GM18519 (cell line): ENCODE data around the gene RAI1.

ENCODE experiments used
- ATAC-seq: cut with Tn5 transposase; IDR thresholded peaks from one replicate; pipeline ENCODE4 v1.9.1; 2021; ENCODE audit warnings: mild to moderate bottlenecking, moderate library complexity; ENCODE audit not compliant: unreplicated experiment, low FRiP score

Gene RAI1

DNA sequence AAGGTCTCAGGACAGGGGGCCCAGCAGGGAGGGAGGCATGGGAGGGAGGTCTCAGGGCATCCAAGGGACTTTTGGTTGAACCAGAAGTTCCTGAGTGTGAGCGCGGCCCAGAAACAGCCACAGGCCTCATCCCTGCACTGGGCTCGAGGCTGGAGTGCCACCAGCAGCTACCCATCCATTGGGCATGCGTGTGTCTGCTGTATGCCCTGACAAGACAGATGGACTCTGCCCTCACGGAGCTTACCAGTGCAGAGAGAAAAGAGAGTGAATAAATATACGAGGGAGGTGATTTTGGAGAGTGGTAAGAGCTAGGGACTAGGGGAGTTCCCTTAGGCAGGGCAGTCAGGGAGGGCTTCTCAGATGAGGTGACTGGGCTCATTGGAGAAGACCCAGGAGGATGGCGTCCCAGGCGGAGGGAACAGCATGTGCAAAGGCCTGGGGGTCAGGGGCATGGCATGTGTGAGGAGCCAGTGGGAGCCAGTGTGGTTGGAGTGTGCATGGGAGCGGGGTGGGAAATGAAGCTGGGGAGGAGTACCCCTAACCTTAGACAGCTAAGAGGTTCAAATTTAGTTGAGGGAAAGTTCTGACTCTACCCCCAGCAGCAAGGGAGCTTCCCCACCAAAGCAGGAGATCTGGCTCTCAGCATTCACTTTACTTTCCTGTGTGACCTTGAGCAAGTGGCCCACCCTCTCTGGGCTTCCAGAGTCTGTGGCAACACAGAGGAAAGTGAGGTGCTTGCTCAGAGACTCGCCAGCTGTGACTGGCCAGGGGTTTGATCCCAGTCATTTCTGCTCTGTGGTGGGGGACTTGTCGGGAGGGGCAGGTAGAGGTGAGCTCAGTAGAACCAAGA lies 80.9 kb downstream of the RAI1 start:
- no peak for ATAC-seq

DNA sequence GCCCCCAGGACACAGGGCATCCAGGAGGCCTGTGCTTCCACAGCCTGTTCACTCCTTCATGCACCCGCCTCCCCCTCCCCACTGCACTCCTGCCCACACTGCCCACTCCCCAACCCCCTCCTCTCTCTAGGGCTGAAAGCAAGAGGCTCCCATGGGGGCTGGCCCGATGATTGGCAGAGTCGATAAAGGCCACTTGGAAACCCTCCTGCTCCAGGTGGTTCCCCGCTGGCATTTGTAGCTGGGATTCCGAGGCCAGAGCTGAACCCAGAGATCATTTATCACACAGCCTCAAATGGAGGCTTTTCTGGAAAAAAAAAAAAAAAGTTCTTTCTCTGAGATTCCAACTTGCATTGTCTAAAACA lies 81.5 kb downstream of the RAI1 start:
- no peak for ATAC-seq

DNA sequence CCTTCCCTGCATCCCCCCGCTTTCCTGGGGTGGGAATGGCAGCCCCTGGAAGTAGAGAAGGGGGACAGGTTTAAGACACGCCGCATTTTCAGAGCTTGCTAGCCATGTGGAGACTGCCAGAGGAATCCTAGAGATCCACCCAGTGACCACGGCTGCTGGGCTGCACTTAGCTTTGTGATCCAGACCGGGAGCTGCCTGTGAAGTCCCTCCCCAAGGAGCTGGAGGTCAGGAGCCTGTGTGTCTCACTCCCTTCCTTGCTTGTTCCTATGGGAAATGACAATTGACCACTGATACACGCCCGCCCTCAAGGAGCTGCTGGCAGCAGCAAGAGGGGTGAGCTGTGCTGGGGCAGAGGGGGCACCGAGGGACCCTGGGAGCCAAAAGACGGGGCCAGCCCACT lies 81.9 kb downstream of the RAI1 start:
- no peak for ATAC-seq

DNA sequence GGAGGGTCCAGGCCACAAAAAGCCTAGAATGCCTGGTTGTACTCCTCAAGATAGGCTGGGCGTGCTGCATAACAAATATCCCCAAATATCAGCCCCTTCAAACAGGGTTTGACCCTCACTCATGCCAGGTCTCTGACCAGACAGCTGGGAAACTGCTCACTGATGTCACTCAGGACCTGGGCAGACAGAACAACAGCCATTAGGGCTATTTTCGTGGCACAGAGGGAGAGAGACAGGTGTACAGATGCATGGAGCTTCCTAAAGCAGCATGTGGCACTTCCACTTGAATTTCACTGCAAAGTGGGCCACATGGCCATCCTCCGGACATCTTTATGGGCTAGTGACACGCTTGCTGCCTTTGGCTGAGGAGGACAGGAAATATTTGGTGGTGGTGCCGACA lies 82.5 kb downstream of the RAI1 start:
- ATAC-seq, result no peak

DNA sequence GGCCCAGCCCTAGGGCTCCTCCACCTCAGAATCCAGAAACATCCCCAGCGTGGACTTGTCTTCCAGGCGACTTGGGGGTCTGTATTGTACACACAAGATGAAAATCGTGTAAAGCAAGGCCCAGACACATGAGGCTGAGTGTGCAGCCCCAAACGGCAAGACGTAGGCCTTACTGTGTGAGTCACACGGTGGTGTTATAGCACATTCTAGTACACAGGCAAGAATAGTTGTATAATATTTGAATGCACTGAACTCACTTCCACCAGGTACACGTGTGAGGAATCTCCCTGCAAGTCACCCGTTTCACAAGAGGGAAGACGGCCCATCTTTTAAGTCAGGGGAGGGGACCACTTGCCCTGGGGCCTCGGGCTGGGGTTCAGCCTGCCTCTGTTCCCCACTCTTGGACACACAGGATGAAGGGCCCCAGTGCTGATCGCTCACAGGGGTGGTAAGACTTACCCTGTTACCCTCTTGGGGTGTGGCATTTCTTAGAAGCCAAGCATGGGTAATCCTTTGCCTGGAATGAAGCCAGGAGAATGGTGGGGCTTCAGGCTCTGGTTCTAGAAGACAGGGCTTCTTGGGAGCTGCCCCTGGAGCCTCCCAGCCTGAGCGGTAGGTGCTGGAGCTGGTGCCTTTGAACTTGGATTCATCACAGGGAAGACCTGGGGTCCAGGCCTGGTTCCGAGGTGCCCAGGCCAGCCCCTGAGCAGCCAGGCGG lies 84.3 kb downstream of the RAI1 start:
- ATAC-seq, result peak; percentile 2

DNA sequence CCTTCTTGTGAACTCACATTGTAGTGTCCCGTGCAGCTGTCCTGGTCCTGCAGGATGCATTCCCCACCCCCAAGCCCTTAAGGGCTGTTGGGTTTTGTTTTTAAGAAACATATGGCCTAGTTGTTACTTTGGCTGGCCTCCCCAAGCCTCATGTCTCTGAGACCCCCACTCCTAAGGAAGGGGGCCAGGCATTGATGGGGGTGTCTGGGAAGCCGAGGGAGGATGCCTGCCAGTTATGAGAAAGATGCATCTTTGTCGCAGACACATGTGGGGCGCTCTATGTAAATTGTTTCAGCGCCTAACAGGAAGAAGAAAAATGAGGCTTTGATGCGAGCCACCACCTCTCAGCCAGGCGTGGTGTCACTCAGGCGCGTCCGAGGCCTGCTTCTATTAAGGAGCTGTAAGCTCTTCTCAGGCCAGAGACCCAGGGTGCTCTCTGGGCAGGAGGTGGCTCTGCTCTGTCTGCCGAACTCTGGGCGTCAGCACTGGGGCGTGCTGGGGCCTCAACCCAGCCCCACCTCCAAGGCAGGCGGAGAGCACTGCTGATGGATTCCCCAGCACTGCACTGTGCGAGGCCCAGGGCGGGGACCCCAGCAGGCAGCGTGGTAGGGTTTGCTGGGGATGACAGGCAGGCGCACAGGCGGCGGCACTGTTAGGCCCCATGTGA lies 85.0 kb downstream of the RAI1 start:
- peak; percentile 41 for ATAC-seq

DNA sequence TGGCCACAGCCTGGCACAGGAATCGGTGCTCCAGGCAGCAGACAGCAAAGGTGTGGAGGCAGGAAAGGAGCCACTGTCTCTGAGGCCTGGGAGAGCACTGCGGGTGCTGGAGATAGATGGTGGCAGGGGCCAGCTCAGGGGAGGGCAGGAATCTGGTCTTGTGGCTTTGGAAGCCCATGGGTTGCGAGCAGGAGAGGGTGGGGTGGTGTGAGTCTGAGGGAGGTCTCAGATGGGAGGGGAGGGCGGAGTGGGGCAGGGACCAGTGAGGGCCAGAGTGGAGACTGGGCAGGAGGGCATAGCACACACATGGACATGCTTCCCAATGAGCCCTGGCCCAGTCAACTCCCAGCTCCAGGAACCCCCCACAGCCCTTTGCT lies 85.5 kb downstream of the RAI1 start:
- ATAC-seq, result no peak

DNA sequence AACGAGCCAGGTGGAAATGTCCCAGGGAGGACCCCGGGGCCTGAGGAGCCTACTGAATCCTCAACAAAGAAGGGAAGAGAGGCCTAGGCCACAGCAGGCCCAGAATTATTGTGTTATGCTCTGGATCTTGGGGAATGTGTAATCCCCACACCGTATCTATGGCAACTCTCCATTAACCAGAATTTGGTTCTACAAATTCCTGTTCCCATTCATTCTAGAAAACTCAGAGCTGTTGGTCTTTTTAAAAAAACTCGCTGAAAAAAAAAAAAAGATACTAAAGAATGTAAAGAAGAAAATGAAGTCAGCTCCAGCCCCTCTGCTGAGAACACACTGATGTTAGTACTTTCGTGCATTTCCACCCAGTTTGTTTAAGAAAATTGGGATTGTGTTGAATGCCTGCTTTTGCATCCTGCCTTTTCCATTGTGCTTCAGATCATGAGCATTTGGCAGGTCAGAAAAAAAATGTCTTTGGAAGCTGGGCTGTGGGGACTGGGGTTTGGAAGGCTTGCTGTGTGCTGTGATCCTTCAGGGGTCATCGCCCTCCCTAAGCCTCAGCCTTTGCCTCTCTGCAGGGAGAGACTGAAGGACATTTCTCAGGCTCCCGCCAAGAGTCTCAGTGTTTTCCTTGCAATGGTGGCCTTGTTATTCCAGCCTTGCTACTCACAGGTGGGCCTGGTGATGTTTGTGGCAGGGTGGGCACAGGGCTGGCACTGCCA lies 86.1 kb downstream of the RAI1 start:
- no peak for ATAC-seq

DNA sequence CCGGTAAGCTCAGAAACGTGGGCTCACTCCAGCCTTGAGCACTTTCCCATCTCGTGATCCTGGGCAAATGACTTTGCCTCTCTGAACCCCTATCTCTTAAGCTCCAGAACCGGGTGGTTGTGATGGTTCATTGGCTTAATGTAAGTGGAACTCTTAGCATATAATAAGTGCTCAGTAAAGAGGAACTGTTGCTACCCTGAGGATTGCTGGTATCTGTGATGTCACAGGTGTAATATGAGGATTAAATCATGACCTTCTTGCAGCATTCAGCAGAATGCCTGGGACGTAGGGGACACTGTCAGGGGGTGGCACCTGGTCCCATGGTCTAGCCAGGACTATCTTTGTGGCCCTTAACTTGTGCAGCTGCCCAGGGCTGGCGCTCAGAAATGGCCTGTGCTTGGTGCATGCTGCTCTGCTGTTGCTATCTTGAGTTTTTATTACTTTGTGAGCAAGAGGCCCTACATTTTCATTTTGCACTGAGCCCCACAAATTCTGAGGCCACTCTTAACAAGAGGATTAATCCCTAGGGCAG lies 86.7 kb downstream of the RAI1 start:
- ATAC-seq, result no peak

DNA sequence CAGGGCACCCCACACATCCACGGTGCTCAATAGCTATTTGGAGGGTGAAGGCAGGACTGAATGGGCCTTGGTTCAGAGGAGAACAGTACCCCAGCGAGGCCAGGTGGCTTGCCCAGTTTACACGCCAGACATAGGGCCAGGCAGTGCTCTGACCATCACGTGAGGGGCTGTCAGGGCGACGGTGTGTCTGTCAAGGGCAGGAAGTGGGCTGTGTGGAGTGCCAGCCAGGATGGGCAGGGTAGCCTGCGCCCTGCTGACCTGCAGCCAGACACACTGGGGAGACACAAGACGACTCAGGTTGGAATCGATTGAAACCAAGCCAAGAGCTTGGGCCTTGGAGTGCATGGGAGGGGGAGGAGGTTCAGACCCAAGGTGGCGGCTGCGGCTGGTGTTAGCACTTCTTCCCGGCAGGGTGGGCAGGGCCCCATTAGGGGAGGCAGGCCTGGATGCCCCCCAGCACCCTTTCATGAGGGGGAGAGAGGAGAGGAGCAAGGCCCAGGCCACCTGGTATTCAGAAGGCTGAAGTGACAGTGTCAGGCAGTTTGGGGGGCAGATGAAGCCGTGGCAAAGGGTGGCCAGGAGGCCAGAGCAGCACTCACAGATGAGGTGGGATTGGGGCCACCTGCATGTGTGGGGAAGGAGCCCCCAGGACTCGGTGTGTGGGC lies 87.3 kb downstream of the RAI1 start:
- ATAC-seq, result no peak

DNA sequence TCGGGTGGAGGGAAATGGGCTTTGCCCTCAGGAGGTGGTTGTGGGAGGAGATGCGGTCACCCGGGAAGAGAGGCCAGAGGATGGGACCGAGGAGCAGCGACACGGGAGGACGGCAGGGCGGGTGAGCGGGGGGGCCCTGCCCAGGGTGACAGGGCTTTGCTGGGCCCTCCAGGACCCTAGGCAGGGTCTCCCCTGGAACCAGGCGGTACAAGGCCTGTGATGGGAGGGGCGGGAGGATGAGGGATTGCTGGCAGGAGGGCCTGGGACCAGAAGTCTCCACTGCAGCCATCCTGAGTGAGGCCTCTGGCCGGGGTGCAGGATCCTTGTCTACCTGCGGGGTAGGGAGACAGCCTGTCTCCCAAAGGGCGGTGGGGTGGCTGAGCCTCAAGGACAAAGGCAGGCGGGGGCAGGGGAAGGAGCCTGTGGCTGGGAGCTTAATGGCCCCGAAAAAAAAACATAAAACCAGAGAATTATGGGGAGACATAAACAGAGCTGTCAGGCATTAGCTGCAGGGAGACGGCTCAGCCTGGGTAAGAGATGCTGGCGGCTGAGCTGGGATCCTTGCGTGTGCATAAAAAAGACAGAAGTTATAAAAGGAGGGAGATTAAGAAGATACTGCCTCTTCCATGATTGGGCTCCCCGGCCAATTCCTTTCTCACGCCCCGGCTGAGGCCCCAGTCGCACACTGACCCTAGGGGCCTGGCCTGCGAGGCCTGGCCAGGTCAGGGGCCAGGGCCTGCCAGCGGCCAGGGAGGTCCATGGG lies 88.8 kb downstream of the RAI1 start:
- ATAC-seq, result no peak

DNA sequence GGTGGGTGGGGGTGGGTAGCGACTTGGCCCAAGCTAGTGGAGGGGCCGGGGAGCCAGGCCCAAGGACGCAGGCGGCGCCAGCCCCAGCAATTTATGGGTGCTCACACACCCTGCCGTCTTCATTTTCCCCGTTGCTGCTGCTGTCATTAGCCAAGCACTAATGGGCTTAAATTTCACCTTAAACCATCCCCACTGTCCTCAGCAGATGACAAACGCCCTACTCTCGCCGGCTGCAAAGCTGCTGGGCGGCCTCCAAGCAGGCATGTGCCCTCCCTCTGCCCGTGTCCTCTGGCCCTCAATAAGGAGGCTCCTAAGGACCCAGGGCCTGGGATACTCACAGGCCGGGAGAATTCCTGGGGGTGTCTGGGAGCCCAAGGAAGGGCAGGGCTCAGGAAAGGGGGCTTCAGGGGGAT lies 89.4 kb downstream of the RAI1 start:
- ATAC-seq, result no peak

DNA sequence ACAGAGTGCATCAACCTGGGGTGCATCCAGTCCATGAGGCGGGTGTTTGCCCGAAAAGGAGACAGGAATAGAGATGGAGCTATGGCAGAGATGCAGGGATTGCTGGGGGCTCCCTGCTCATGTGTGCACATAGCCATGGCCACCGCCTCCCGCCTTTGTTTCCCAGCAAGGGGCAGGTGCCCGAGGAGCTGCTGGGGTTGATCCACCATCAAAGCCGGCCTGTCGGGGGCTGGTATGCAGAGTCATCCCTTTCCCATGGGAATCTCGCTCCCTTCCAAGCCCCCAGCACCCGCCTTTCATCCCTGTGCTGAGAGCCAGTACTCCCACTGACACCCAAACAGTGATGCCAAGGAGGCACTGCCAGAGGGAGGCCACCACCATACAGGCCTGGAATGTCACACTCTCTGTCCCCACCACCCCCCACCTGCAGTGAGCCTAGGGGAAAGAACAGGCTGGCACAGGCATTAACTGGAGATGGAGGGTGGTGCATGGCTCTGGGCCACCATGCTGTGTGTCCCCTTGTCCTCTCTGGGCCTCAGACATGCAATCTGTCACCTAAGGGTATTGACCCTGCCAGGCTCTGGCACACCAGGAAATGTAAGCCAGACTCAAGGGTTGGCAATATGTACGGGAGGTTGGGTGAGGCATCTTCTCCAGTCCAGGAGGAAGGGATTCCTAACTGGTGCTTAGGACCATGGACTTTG lies 90.4 kb downstream of the RAI1 start:
- no peak for ATAC-seq

DNA sequence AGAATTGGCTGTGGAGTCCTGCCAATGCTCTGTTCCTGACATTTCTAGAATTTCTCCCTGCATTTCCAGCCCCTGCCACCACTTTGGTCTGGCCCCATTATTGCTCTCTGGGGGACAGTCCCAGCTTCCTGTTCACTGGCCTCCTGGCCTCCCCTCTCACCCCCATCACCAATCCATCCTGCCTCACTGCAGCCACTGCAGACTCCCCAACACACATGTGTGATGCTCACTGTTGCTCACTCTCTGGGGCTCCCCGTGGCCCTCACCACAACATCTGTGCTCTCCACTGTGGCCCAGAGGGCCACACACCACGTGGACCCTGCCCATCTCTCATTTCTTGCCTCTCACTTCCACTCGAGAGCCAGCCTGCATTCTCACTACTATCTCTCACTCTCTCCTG lies 91.0 kb downstream of the RAI1 start:
- no peak for ATAC-seq

DNA sequence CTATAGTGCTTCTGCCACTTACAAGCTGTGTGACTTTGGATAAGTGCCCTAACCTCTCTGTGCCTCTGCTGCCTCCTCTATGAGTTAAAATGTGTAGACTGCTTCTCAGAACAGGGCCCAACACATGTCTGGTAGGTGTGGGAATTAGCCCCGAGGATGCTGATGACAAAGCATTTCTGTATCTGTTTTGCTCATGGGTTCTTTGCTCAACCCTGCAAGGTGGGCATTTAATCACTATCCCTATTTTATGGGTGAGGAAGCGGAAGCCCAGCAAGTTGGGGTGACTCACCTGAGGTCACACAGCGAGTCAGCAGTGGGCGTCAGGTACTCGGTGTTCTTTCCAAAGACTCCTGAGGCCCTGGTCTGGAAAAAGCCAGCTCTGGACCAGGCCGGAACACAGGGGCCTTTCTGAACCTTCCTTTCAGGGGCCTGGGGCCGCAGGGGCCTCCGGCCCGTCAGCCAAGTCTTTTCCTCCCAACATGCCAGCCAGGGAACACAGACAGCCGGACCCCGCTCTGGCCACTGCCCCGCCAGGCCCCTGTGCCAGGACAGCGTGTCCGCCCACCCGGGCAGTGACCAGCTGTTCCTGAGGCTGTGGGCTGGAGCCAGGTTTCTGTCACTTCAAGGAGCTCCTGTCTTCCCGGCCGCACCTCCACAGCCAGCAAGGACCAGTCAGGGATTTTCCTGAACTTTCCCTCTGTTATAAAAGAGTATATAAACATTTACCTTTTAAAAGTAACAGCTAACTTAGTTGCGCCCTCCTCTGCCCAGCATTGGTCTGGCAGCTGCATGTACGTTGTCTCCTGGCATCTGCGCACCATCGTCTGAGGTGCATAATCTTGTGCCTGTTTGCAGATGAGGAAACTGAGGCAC lies 93.0 kb downstream of the RAI1 start:
- ATAC-seq, result no peak

DNA sequence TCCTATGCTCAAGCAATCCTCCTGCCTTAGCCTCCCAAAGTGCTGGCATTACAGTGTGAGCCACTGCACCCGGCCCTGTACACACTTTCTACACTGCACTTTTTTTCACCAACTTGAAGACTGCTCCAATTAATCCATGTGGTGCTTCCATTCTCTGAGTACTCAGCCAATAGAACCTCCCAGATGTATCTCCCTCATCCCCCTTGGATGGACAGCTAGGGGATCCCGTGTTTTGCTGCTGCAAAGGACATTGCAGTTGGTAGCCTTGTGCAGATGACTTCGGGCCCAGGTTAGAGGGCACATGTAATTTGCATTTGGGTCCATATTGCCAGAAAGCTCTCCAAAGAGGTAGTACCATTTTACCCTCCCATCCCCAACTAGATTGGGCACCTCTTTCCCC lies 95.6 kb downstream of the RAI1 start:
- no peak for ATAC-seq

DNA sequence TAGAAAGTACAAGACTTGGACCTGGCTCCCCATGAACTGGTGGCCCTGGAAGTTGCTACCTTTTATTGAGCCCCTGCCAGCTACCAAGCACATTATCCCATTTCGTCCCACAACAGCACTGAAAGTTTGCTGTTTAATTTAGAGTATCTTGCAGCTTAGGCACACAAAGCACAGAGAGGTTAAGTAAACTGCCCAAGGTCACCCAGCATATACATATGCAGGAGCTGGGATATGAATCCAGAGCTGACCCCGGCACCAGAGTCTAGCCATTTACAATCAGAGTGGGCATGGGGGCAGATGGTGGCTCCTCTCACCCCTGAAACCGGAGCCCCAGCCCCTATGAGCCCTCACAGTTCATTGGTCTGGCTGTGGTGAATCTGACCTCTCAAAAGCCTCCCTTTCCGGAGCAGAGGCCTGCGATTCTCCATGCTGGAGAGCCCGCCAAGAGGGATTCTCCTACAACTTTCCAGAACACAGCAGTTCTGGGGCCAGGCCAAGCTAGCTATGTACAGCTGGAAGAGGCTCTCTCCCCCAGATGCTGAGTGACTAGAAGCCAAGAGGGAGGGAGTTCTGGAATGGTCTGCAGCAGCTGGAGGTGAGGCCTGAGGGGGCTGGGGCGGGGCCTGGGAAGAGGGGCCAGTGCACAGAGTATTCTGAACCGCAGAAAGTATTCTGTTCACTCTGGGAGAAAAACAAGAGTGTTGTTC lies 97.2 kb downstream of the RAI1 start:
- no peak for ATAC-seq
